ENCODE results near the gene FOXJ3. TPM values are rescaled to one million over a fixed set of nuclear protein-coding genes. Genes with fewer than 3 reads are reported as not detected.

Gene FOXJ3
- total and polyA plus RNA-seq, 9 donors, result 18.7 to 59.0 (median 49.4) TPM

GRCh38 chr1:42170779-42171621 is 164.0 kb downstream of the FOXJ3 start:
- TF ChIP-seq POLR2A (IDR thresholded peaks at IDR 0.05), result no peak
- TF ChIP-seq CTCF (IDR thresholded peaks at IDR 0.05), result no peak
- TF ChIP-seq EP300 (IDR thresholded peaks at IDR 0.05), result no peak
- Histone ChIP-seq H3K4me1 (ENCODE audit: insufficient read depth) (peaks cover 3% of the 10 kb centered on the region), H3K27ac (no peak overlapping the region), H3K36me3 (no peaks in the 10 kb centered on the region), H3K27me3 (no peaks in the 10 kb centered on the region), H3K9me3 (no peaks in the 10 kb centered on the region), H3K4me3 (no peak overlapping the region)
- DNase-seq, result no peak
- intact Hi-C loops (cut with DNase I), result loop anchor here (10.0 kb wide), 3 partner anchors 164 to 596 kb away; partner anchors contain the start of gene FOXJ3 (in 1 of the 4)
- 27 to 33% (median 27%) methylated on average over 17 of the region's 17 CpGs for whole genome bisulfite sequencing, 3 donors

- intact Hi-C loops (cut with DNase I), result no loop called here
- Histone ChIP-seq H3K4me3 (no peak overlapping the region), H3K27ac (no peak overlapping the region), H3K4me1 (ENCODE audit: insufficient read depth) (peaks cover 3% of the 10 kb centered on the region), H3K9me3 (no peaks in the 10 kb centered on the region), H3K36me3 (no peaks in the 10 kb centered on the region), H3K27me3 (no peaks in the 10 kb centered on the region)
- no peak for TF ChIP-seq CTCF (IDR thresholded peaks at IDR 0.05)
- no peak for TF ChIP-seq POLR2A (IDR thresholded peaks at IDR 0.05)
- no peak for TF ChIP-seq EP300 (IDR thresholded peaks at IDR 0.05)
- 96 to 98% (median 98%) methylated on average over 3 of the region's 3 CpGs for WGBS, 3 donors
- DNase-seq, result no peak
These were observed 166.3 kb downstream of the FOXJ3 start for GRCh38 chr1:42168763-42169162.

GRCh38 chr1:42168391-42168670 is 166.7 kb downstream of the FOXJ3 start:
- TF ChIP-seq EP300 (IDR thresholded peaks at IDR 0.05) (no peak), POLR2A (IDR thresholded peaks at IDR 0.05) (no peak), CTCF (IDR thresholded peaks at IDR 0.05) (no peak)
- no peak overlapping the region for H3K4me3 ChIP-seq
- no peak for DNase-seq
- no peaks in the 10 kb centered on the region for H3K9me3 ChIP-seq
- H3K27ac ChIP-seq, result no peak overlapping the region
- H3K36me3 ChIP-seq, result no peaks in the 10 kb centered on the region
- H3K4me1 ChIP-seq (ENCODE audit: insufficient read depth), result peaks cover 1% of the 10 kb centered on the region
- intact Hi-C loops (cut with DNase I), result no loop called here
- 73 to 80% (median 79%) methylated on average over 1 of the region's 1 CpG for WGBS, 3 donors
- no peaks in the 10 kb centered on the region for H3K27me3 ChIP-seq

- H3K27me3 ChIP-seq, result no peaks in the 10 kb centered on the region
- 67 to 77% (median 75%) methylated on average over 21 of the region's 21 CpGs for WGBS, 3 donors
- no peak for TF ChIP-seq CTCF (IDR thresholded peaks at IDR 0.05)
- TF ChIP-seq POLR2A (IDR thresholded peaks at IDR 0.05), result no peak
- no peak for TF ChIP-seq EP300 (IDR thresholded peaks at IDR 0.05)
- no peak overlapping the region for H3K27ac ChIP-seq
- peaks cover 1% of the 10 kb centered on the region for H3K4me1 ChIP-seq (ENCODE audit: insufficient read depth)
- no peaks in the 10 kb centered on the region for H3K36me3 ChIP-seq
- H3K9me3 ChIP-seq, result no peaks in the 10 kb centered on the region
- no peak overlapping the region for H3K4me3 ChIP-seq
- intact Hi-C loops (cut with DNase I), result no loop called here
- no peak for DNase-seq
These were observed 167.2 kb downstream of the FOXJ3 start for GRCh38 chr1:42167611-42168390.
